Hematopoietic multipotent progenitor cell treated with erythropoietin and hydrocortisone succinate and interleukin-3 and kit ligand, for 17 days (in vitro differentiated cells): ENCODE measurements around the gene HAGH.
A peak's percentile ranks its signal among the peaks of the same experiment; 100 is the strongest.
"Not testable (repeated sequence)": the region's sequence is repeated elsewhere in the genome, so short reads cannot be mapped to it uniquely, and the experiment has no call there.

ENCODE experiments used
- DNase-seq: peaks from one replicate; pipeline ENCODE4 v3.0.0-alpha.2; 2015; ENCODE audit warnings: low spot score

Gene HAGH

GRCh38 chr16:1826691-1827573 lies at the start of gene HAGH, which contains the start of gene FAHD1:
TSS of gene HAGH (minus strand) at chr16:1826825. CDS start at chr16:1826787, 38 bp downstream.
TSS of gene FAHD1 (plus strand) at chr16:1827206. CDS start at chr16:1827239, 33 bp downstream.
- DNase-seq: peak; percentile 97

- DNase-seq: not testable (repeated sequence)
These were observed 49.4 kb upstream of the HAGH start for GRCh38 chr16:1876066-1876465.

GRCh38 chr16:1874854-1875253 lies 48.2 kb upstream of the HAGH start:
- no peak for DNase-seq

- peak; percentile 52 for DNase-seq
These were observed 45.5 kb upstream of the HAGH start, which contains the start of gene MEIOB for GRCh38 chr16:1871974-1872635. TSS of gene MEIOB (minus strand) at chr16:1872164. CDS start at chr16:1868175, 3,989 bp downstream.

- DNase-seq: no peak
These were observed 43.9 kb upstream of the HAGH start for GRCh38 chr16:1870365-1871082.

DNA sequence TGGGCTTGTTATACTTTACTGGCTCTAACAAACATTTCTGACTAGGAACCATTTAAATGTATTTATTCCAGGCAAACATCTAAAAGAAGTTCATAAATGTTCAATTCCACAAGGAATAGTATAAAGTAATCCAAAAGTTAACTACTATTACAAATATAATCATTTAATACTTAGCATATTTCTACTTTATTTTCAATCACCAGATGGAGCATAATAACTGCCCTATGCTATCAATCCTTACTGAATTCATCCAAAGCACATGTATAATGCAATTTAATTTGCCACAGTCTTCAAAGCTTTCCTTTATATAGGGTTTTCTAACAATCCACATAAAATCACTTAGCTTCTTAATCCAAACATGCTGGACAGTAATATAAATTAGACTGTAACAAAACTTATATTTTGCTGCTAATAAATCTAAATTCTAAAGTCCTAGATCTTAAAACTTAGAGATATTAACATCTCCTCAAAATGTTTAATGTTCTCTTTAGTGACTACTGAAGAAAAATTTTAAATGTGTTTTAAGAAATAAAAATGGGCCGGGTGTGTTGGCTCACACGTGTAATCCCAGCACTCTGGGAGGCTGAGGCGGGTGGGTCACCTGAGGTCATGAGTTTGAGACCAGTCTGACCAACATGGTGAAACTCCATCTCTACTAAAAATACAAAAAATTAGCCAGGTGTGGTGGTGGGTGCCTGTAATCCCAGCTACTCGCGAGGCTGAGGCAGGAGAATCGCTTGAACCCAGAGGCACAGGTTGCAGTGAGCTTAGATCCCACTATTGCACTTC lies 39.5 kb upstream of the HAGH start:
- peak; percentile 2 for DNase-seq

- DNase-seq: peak; percentile 59
These were observed 37.2 kb upstream of the HAGH start for GRCh38 chr16:1863681-1864460.

- no peak for DNase-seq
These were observed 35.8 kb upstream of the HAGH start for GRCh38 chr16:1862394-1862793.

- no peak for DNase-seq
These were observed 35.1 kb upstream of the HAGH start for GRCh38 chr16:1861730-1862129.

- DNase-seq: peak; percentile 56
These were observed 33.0 kb upstream of the HAGH start for GRCh38 chr16:1859650-1860049.

GRCh38 chr16:1858189-1858865 lies 31.7 kb upstream of the HAGH start:
- DNase-seq: no peak

DNA sequence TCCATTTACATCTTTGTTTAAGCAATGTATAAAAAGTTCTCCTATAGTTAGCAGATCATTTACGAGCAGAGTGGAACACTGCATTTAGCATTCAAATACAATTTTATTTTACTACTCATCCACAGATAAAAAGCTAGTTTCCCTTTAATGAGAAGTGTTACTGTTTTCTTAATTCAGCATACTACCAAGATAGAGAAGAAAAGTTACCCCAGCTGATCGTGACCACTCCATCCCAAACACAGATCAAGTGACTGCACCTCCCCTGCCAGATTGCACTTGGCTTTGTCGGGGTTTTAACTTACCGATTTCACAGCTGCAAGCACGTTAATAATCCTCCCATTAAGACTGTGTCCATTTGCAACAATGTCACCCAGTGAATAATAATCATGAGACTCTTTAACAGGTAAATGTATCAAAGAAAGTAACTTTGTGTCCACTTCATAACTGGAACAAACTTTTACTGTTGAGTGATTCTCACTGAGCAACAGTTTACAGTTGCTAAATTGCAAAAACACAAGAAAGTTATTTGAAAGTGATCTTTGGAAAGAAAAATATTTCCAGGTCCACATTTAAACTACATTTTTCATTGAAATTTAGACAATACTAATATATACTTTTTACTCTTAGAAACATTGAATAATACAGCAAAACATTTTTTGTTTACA lies 30.9 kb upstream of the HAGH start:
- DNase-seq: no peak

GRCh38 chr16:1851793-1852192 lies 25.2 kb upstream of the HAGH start:
- DNase-seq: no peak

DNA sequence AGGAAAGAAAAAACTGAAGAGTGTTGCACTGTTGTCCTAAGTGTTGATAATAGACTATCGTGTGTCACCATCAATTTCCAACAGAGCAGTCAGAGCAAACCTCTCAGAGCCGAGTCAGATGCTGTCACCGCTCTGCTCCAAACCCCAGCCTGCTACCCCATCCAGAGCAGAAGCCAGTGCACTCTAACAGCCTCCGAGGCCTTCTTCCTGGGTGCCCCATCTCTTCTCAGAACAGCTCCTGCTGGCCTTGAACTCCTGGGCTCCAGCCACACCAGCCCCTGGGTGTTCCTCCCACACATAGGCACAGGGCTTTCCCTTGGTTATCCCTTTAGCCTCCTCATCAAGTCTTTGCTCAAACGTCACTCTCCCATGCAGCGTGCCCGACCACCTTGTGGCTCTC lies 24.4 kb upstream of the HAGH start:
- no peak for DNase-seq

DNA sequence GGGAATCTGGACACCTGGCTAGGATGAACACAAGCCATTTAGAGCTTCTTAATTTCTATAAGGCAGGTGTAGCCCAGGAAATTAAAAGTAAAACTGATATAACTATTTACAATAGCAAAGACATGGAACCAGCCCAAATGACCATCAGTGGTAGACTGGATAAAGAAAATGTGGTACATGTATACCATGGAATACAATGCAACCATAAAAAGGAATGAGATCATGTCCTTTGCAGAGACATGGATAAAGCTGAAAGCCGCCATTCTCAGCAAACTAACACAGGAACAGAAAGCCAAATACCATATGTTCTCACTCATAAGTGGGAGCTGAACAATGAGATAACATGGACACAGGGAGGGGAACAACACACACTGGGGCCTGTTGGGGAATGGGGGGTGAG lies 19.8 kb upstream of the HAGH start:
- DNase-seq: no peak

GRCh38 chr16:1845985-1846384 lies 19.4 kb upstream of the HAGH start:
- DNase-seq: no peak

GRCh38 chr16:1839554-1839953 lies 12.9 kb upstream of the HAGH start:
- DNase-seq: no peak

DNA sequence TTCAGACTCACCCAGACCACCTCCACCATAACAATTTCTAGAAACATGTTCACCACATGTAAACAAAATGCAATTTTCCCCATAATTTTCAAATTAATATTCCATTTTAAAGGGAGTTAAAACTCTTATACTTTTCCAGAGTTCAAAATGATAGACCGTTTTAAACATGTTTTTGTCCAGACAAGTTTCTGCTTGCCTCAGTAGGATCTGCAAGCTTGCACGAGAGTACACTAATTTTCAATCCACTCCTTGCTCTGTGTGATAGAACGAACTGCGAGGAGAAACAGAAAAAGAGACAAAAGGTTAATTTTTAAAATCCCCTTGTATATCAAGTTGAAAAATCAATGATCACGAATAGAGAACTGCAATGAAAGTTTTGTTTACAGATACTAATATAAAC lies 7.5 kb upstream of the HAGH start:
- no peak for DNase-seq

GRCh38 chr16:1832838-1833454 lies 6.3 kb upstream of the HAGH start:
- DNase-seq: peak; percentile 79
